Natural killer cell (primary cell): Measurements from ENCODE around the gene CSNK1D. TPM values are rescaled to one million over a fixed set of nuclear protein-coding genes. Genes with fewer than 3 reads are reported as not detected.
A peak's percentile ranks its signal among the peaks of the same experiment; 100 is the strongest.

Experiments used
- ATAC-seq, 3 donors: fragments of 150-1000 bp in 2 of 3; fragments of 200-7000 bp in 1 of 3; cut with Tn5 transposase; 1 replicate in 1 of 3; 2 replicates in 2 of 3; pipeline ENCODE4 v1.10.0; 2021; ENCODE audit warnings: mild to moderate bottlenecking in 2 of 3, moderate library complexity in 2 of 3
- DNase-seq, 2 donors: peaks; one replicate each; pipeline versions ENCODE4 v3.0.0 to v3.0.0-alpha.2; 2013 to 2021; ENCODE audit warnings: mixed read lengths in 1 of 2
- H3K27ac ChIP-seq: one replicate; pipeline ENCODE4 v1.5.1; 2013; ENCODE audit warnings: mild to moderate bottlenecking, low read length
- H3K27me3 ChIP-seq: one replicate; pipeline ENCODE4 v1.6.1; 2013; ENCODE audit warnings: low read length; ENCODE audit not compliant: control insufficient read depth, insufficient read depth
- H3K36me3 ChIP-seq: one replicate; pipeline ENCODE4 v1.6.1; 2013; ENCODE audit warnings: low read length; ENCODE audit not compliant: control insufficient read depth, insufficient read depth
- H3K4me1 ChIP-seq: one replicate; pipeline ENCODE4 v1.6.1; 2013; ENCODE audit warnings: low read length; ENCODE audit not compliant: control insufficient read depth, insufficient read depth
- H3K4me3 ChIP-seq: one replicate; pipeline ENCODE4 v1.5.1; 2013; ENCODE audit warnings: low read length
- H3K9me3 ChIP-seq: one replicate; pipeline ENCODE4 v1.6.1; 2013; ENCODE audit warnings: low read length; ENCODE audit not compliant: control insufficient read depth, insufficient read depth
- H3K27ac Mint-ChIP-seq, 2 donors: one replicate each; pipeline ENCODE4 v1.8.0; 2022; ENCODE audit warnings: mild to moderate bottlenecking in 2 of 2, mixed read lengths in 2 of 2, moderate library complexity in 1 of 2
- H3K27me3 Mint-ChIP-seq, 2 donors: one replicate each; pipeline ENCODE4 v1.8.0; 2022; ENCODE audit warnings: low read depth in 2 of 2, mixed read lengths in 2 of 2
- H3K36me3 Mint-ChIP-seq: one replicate; pipeline ENCODE4 v1.8.0; 2022; ENCODE audit warnings: mixed read lengths
- H3K4me1 Mint-ChIP-seq, 2 donors: one replicate each; pipeline ENCODE4 v1.8.0; 2022; ENCODE audit warnings: mixed read lengths in 2 of 2
- H3K4me3 Mint-ChIP-seq: one replicate; pipeline ENCODE4 v1.8.0; 2022; ENCODE audit warnings: mild to moderate bottlenecking, moderate library complexity, mixed read lengths
- H3K9me3 Mint-ChIP-seq, 2 donors: one replicate each; pipeline ENCODE4 v1.8.0; 2022; ENCODE audit warnings: mixed read lengths in 2 of 2
- WGBS: methylation state at CpG from one replicate; pipeline ENCODE4 v1.1.7; 2013; ENCODE audit warnings: missing lambda C conversion rate; ENCODE audit not compliant: insufficient coverage; 5-methylcytosine and 5-hydroxymethylcytosine counted together
- intact Hi-C: fragments of 100-400 bp; cut with micrococcal nuclease; formaldehyde crosslinking; loops from one replicate; pipeline ENCODE4 v1.14.2; 2022
- total RNA-seq, 4 donors: library from RNA; stranded (reverse); fragments of 120-200 nt in 1 of 4; gene quantifications; one replicate each; pipeline versions ENCODE4 v1.2.3 to v1.2.4, GENCODE V29; 2013 to 2022
- TF ChIP-seq, protein P1 (sequence below): fragments of 200-600 bp; IDR thresholded peaks from one replicate; pipeline ENCODE4 v1.8.0; 2022; ENCODE audit warnings: antibody characterized with exemption

Gene CSNK1D
- total RNA-seq, 3 donors from 2014 or later (not counting 1 experiment from before 2014, with no cell fraction given): 423 to 475 (median 468) TPM

DNA sequence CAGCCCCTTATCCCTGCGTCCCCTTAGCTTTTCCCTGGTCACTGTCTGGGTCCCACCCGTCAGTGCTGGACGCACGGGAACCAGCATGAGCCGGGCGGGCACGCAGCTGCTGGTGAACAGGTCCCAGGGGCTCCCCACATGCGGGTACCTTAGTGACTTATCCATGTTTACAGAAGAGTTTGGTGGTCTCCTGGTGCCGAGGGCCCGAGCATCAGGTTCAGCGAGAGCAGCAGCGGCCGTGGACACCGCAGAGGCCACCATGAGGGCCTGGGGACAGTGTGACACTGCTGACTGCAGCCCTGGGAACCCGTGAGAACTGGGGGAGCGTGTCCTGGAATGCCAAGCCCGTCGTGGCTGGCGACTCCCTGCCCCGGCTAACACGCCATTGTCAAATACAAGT is 37.4 kb upstream of the CSNK1D start:
- peaks cover 17% of the 10 kb centered on the region for H3K36me3 ChIP-seq
- no peak for DNase-seq
- Mint-ChIP-seq H3K4me3 (no peak overlapping the region), H3K27me3 (no peaks in the 10 kb centered on the region), H3K4me1 (peaks cover 23 to 56% of the 10 kb centered on the region in 2 donors), H3K9me3 (no peaks in the 10 kb centered on the region), H3K36me3 (no peaks in the 10 kb centered on the region), H3K27ac (no peak overlapping the region)
- no peaks in the 10 kb centered on the region for H3K9me3 ChIP-seq
- intact Hi-C loops: no loop called here
- TF ChIP-seq, protein P1, sequence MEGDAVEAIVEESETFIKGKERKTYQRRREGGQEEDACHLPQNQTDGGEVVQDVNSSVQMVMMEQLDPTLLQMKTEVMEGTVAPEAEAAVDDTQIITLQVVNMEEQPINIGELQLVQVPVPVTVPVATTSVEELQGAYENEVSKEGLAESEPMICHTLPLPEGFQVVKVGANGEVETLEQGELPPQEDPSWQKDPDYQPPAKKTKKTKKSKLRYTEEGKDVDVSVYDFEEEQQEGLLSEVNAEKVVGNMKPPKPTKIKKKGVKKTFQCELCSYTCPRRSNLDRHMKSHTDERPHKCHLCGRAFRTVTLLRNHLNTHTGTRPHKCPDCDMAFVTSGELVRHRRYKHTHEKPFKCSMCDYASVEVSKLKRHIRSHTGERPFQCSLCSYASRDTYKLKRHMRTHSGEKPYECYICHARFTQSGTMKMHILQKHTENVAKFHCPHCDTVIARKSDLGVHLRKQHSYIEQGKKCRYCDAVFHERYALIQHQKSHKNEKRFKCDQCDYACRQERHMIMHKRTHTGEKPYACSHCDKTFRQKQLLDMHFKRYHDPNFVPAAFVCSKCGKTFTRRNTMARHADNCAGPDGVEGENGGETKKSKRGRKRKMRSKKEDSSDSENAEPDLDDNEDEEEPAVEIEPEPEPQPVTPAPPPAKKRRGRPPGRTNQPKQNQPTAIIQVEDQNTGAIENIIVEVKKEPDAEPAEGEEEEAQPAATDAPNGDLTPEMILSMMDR: no peak
- ATAC-seq: no peak
- WGBS: 93% methylated on average over 21 of the region's 21 CpGs
- H3K27ac ChIP-seq: no peak overlapping the region
- H3K27me3 ChIP-seq: no peaks in the 10 kb centered on the region
- no peak overlapping the region for H3K4me3 ChIP-seq
- peaks cover 44% of the 10 kb centered on the region for H3K4me1 ChIP-seq

DNA sequence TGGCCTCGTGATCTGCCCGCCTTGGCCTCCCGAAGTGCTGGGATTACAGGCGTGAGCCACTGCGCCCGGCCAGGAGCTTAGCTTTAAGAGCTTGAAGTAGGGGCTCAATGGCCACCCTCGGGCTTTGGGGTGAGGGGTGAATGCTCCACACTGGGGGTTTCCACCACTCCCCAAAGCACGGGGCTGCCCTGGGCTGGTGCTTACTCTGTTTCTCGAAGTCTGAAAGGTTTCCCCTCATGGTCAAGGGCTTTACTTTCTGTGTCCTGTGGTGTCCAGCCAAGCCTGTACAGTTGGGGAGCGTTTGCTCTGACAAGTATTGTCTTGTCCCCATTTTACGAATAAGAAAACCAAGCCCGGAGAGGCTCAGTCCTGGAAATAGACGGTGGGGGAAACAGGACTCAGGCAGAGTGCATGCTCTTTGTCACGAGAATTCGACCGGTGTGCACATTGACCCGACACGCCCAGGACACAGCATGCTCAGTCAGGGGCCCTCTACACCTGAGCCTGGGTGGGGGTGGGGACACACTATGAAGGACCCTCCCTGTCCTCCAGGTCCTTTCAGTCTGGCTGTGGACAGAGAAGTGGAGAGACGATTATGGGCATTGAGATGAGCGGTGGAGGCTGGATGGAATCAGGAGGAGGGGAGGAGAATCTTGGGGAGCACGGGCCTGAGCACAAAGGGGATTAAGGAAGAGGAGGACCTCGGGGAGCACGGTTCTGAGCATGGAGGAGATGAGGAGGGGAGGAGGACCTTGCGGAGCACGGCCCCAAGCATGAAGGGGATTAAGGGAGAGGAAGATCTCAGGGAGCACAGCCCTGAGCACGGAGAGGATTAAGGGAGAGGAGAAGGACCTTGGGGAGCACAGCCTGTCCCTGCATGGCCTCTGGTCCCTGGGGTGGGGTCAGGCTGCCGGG is 36.4 kb upstream of the CSNK1D start:
- H3K9me3 Mint-ChIP-seq: no peaks in the 10 kb centered on the region
- 93% methylated on average over 27 of the region's 27 CpGs for WGBS
- H3K9me3 ChIP-seq: no peaks in the 10 kb centered on the region
- intact Hi-C loops: no loop called here
- H3K27ac ChIP-seq: no peak overlapping the region
- H3K27me3 Mint-ChIP-seq: no peaks in the 10 kb centered on the region
- DNase-seq: no peak
- peaks cover 26 to 56% of the 10 kb centered on the region in 2 donors for H3K4me1 Mint-ChIP-seq
- no peak overlapping the region for H3K4me3 Mint-ChIP-seq
- no peaks in the 10 kb centered on the region for H3K27me3 ChIP-seq
- no peak for ATAC-seq
- H3K36me3 ChIP-seq: peaks cover 17% of the 10 kb centered on the region
- peak overlapping the region in 1 of 2 donors; percentile 54 for H3K27ac Mint-ChIP-seq
- no peaks in the 10 kb centered on the region for H3K36me3 Mint-ChIP-seq
- H3K4me3 ChIP-seq: no peak overlapping the region
- TF ChIP-seq, protein P1: no peak
- H3K4me1 ChIP-seq: peaks cover 44% of the 10 kb centered on the region

DNA sequence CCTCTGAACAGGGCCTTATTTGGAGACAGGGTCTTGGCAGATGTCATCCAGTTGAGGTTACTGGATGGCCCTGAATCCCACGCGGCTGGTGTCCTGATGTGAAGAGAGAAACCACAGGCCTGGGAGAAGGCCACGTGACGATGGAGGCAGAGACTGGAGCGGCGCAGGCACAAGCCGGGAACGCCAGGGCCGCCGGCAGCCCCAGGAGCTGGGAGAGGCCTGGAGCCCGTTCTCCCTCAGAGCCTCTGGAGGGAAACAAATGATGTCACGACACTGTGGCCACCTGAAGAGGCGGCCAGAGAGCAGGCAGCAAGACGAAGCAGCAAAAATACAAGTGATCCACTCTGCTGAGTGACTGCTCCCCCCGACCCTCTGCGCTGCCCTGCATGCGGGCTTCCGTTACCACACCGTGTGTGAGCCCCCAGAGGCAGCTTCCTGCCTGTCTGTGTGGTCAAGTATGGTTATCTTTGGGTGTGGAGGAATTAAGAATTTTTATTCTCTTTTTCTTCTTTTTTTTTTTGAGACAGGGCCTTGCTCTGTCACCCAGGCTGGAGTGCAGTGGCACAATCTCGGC is 32.3 kb upstream of the CSNK1D start:
- ATAC-seq (peak; percentile 40 to 64 (median 57)), DNase-seq (peak in 1 of 2 donors; percentile 32)
- no peaks in the 10 kb centered on the region for H3K9me3 Mint-ChIP-seq
- H3K27me3 Mint-ChIP-seq: no peaks in the 10 kb centered on the region
- TF ChIP-seq, protein P1: no peak
- Histone ChIP-seq H3K4me3 (no peak overlapping the region), H3K27me3 (no peaks in the 10 kb centered on the region), H3K36me3 (no peaks in the 10 kb centered on the region), H3K27ac (peak overlapping the region; percentile 85), H3K4me1 (peaks cover 72% of the 10 kb centered on the region), H3K9me3 (no peaks in the 10 kb centered on the region)
- intact Hi-C loops: loop anchor here (1.0 kb wide), 1 partner anchor 9 kb away; no protein-coding TSS in a partner anchor
- no peaks in the 10 kb centered on the region for H3K36me3 Mint-ChIP-seq
- H3K4me3 Mint-ChIP-seq: peak overlapping the region; percentile 66
- 32% methylated on average over 18 of the region's 20 CpGs for WGBS
- peak overlapping the region; percentile 88 to 99 for H3K27ac Mint-ChIP-seq
- peaks cover 47 to 76% of the 10 kb centered on the region in 2 donors for H3K4me1 Mint-ChIP-seq
